GM21390 (cell line): ENCODE data around the gene TCEAL4.
"Not testable (repeated sequence)": the region's sequence is repeated elsewhere in the genome, so short reads cannot be mapped to it uniquely, and the experiment has no call there.

Experiments used
- ATAC-seq: cut with Tn5 transposase; IDR thresholded peaks from one replicate; pipeline ENCODE4 v1.9.1; 2021; ENCODE audit not compliant: unreplicated experiment

The TCEAL4 gene

GRCh38 chrX:103586659-103587058 lies 1.3 kb downstream of the TCEAL4 start:
- no peak for ATAC-seq

GRCh38 chrX:103592295-103592694 lies 7.0 kb downstream of the TCEAL4 start:
- not testable (repeated sequence) for ATAC-seq

GRCh38 chrX:103595202-103595601 lies 9.9 kb downstream of the TCEAL4 start:
- not testable (repeated sequence) for ATAC-seq

GRCh38 chrX:103607364-103608305 lies 22.3 kb downstream of the TCEAL4 start, which contains the start of gene TCEAL3:
TSS of gene TCEAL3 (plus strand) at chrX:103607963. CDS start at chrX:103609065, 1,102 bp downstream.
- ATAC-seq: peak; percentile 80

GRCh38 chrX:103608306-103608963 lies 23.1 kb downstream of the TCEAL4 start:
- ATAC-seq: peak; percentile 35

- no peak for ATAC-seq
These were observed 25.0 kb downstream of the TCEAL4 start for GRCh38 chrX:103610282-103610681.

- no peak for ATAC-seq
These were observed 28.1 kb downstream of the TCEAL4 start for GRCh38 chrX:103613362-103613890.

GRCh38 chrX:103614999-103615398 lies 29.7 kb downstream of the TCEAL4 start:
- ATAC-seq: no peak

GRCh38 chrX:103615781-103616371 lies 30.6 kb downstream of the TCEAL4 start:
- ATAC-seq: no peak

- no peak for ATAC-seq
These were observed 31.4 kb downstream of the TCEAL4 start for GRCh38 chrX:103616676-103617186.

- ATAC-seq: no peak
These were observed 38.8 kb downstream of the TCEAL4 start for GRCh38 chrX:103624111-103624510.

- no peak for ATAC-seq
These were observed 41.5 kb downstream of the TCEAL4 start for GRCh38 chrX:103626855-103627254.

GRCh38 chrX:103628386-103629317 lies 43.3 kb downstream of the TCEAL4 start, which contains the start of gene TCEAL1:
TSS of gene TCEAL1 (plus strand) at chrX:103628975. CDS start at chrX:103629917, 942 bp downstream.
- peak; percentile 68 for ATAC-seq

- no peak for ATAC-seq
These were observed 44.2 kb downstream of the TCEAL4 start for GRCh38 chrX:103629318-103630170.

- ATAC-seq: no peak
These were observed 44.8 kb downstream of the TCEAL4 start for GRCh38 chrX:103630171-103630511.

GRCh38 chrX:103631145-103631544 lies 45.8 kb downstream of the TCEAL4 start:
- ATAC-seq: no peak

GRCh38 chrX:103635436-103635835 lies 50.1 kb downstream of the TCEAL4 start:
- no peak for ATAC-seq
